Endodermal cell (in vitro differentiated cells): ENCODE measurements around the gene POLR1D. TPM values are rescaled to one million over a fixed set of nuclear protein-coding genes. Genes with fewer than 3 reads are reported as not detected.

Experiments
- DNase-seq: peaks from one replicate; pipeline ENCODE4 v3.0.0-alpha.2; 2017
- H3K27ac ChIP-seq: 2 replicates; pipeline ENCODE4 v1.5.1; 2013; ENCODE audit warnings: mild to moderate bottlenecking, low read depth, low read length, moderate library complexity
- H3K27me3 ChIP-seq: 2 replicates; pipeline ENCODE4 v1.6.1; 2013; ENCODE audit warnings: mild to moderate bottlenecking, low read length, moderate library complexity; ENCODE audit not compliant: insufficient read depth, control insufficient read depth, poor library complexity, severe bottlenecking
- H3K36me3 ChIP-seq: 2 replicates; pipeline ENCODE4 v1.7.0; 2013; ENCODE audit warnings: mild to moderate bottlenecking, low read length, moderate library complexity; ENCODE audit not compliant: control insufficient read depth, insufficient read depth
- H3K4me1 ChIP-seq: one replicate; pipeline ENCODE4 v1.7.0; 2013; ENCODE audit warnings: low read length; ENCODE audit not compliant: control insufficient read depth, insufficient read depth
- H3K4me3 ChIP-seq: 2 replicates; pipeline ENCODE4 v1.5.1; 2013; ENCODE audit warnings: mild to moderate bottlenecking, low read length, moderate library complexity
- H3K9ac ChIP-seq: 2 replicates; pipeline ENCODE4 v1.6.1; 2013; ENCODE audit warnings: mild to moderate bottlenecking, low read length, moderate library complexity; ENCODE audit not compliant: poor library complexity, severe bottlenecking; ENCODE audit errors: extremely low read depth
- H3K9me3 ChIP-seq: 2 replicates; pipeline ENCODE4 v1.6.1; 2013; ENCODE audit warnings: mild to moderate bottlenecking, low read length, moderate library complexity; ENCODE audit not compliant: control insufficient read depth
- H3K27ac Mint-ChIP-seq: 2 replicates; pipeline ENCODE4 v1.8.0; 2020; ENCODE audit warnings: mixed read lengths
- H3K27me3 Mint-ChIP-seq: 2 replicates; pipeline ENCODE4 v1.8.0; 2021; ENCODE audit warnings: mild to moderate bottlenecking, mixed read lengths; ENCODE audit not compliant: insufficient read depth
- H3K36me3 Mint-ChIP-seq: 2 replicates; pipeline ENCODE4 v1.8.0; 2020; ENCODE audit warnings: low read depth, mixed read lengths
- H3K4me1 Mint-ChIP-seq: 2 replicates; pipeline ENCODE4 v1.8.0; 2020; ENCODE audit warnings: mixed read lengths
- H3K4me3 Mint-ChIP-seq: 2 replicates; pipeline ENCODE4 v1.8.0; 2020; ENCODE audit warnings: mild to moderate bottlenecking, moderate library complexity, mixed read lengths
- H3K9me3 Mint-ChIP-seq: 2 replicates; pipeline ENCODE4 v1.8.0; 2020; ENCODE audit warnings: mild to moderate bottlenecking, mixed read lengths
- CTCF ChIP-seq: fragments of 200-600 bp; sonication (generic); conservative IDR thresholded peaks from 2 replicates; pipeline ENCODE4 v1.5.0; 2021; ENCODE audit warnings: antibody characterized with exemption, mild to moderate bottlenecking
- WGBS, 2 experiments: methylation state at CpG; one replicate each; pipeline versions ENCODE4 v1.1.5 to v1.1.7; 2013; ENCODE audit warnings: missing lambda C conversion rate in 2 of 2, mixed read lengths in 1 of 2; ENCODE audit not compliant: insufficient coverage in 1 of 2, insufficient read length in 1 of 2; 5-methylcytosine and 5-hydroxymethylcytosine counted together
- total RNA-seq, 2 donors: library from RNA; stranded (reverse); fragmentation: NEBNext Ultra II Directional in 1 of 2; extraction: Animal tissue kit (Norgen Biotek cat#: 25700) in 1 of 2; gene quantifications; 2 replicates in 1 of 2; 3 replicates in 1 of 2; pipeline ENCODE4 v1.2.1, GENCODE V29; 2021

The POLR1D gene
- total RNA-seq, 2 donors from 2014 or later: 135 to 136 TPM

- H3K36me3 Mint-ChIP-seq: peaks cover 13% of the 10 kb centered on the region
- no peaks in the 10 kb centered on the region for H3K9me3 Mint-ChIP-seq
- H3K4me1 Mint-ChIP-seq: peaks cover 5% of the 10 kb centered on the region
- H3K27me3 ChIP-seq: no peaks in the 10 kb centered on the region
- H3K27ac ChIP-seq: no peak overlapping the region
- no peak overlapping the region for H3K27ac Mint-ChIP-seq
- peaks cover 7% of the 10 kb centered on the region for H3K36me3 ChIP-seq
- no peak for DNase-seq
- TF ChIP-seq CTCF: no peak
- no peak overlapping the region for H3K4me3 ChIP-seq
- H3K27me3 Mint-ChIP-seq: no peaks in the 10 kb centered on the region
- no peaks in the 10 kb centered on the region for H3K4me1 ChIP-seq
- whole genome bisulfite sequencing, 2 experiments: 88 to 100% methylated on average over 2 of the region's 2 CpGs
- no peak overlapping the region for H3K9ac ChIP-seq
- no peak overlapping the region for H3K4me3 Mint-ChIP-seq
- H3K9me3 ChIP-seq: no peaks in the 10 kb centered on the region
Measured at GRCh38 chr13:27634231-27634630, 12.5 kb downstream of the POLR1D start.

GRCh38 chr13:27634791-27635190 lies 13.1 kb downstream of the POLR1D start:
- H3K4me3 ChIP-seq: no peak overlapping the region
- H3K27ac Mint-ChIP-seq: no peak overlapping the region
- no peak overlapping the region for H3K4me3 Mint-ChIP-seq
- TF ChIP-seq CTCF: no peak
- no peaks in the 10 kb centered on the region for H3K27me3 Mint-ChIP-seq
- H3K27ac ChIP-seq: no peak overlapping the region
- H3K36me3 Mint-ChIP-seq: peaks cover 13% of the 10 kb centered on the region
- no peaks in the 10 kb centered on the region for H3K27me3 ChIP-seq
- no peak overlapping the region for H3K9ac ChIP-seq
- H3K9me3 Mint-ChIP-seq: no peaks in the 10 kb centered on the region
- H3K4me1 ChIP-seq: no peaks in the 10 kb centered on the region
- no peaks in the 10 kb centered on the region for H3K9me3 ChIP-seq
- DNase-seq: no peak
- peaks cover 5% of the 10 kb centered on the region for H3K4me1 Mint-ChIP-seq
- H3K36me3 ChIP-seq: peaks cover 7% of the 10 kb centered on the region
- WGBS, 2 experiments: 95 to 96% methylated on average over 2 to 3 of the region's 3 CpGs

- 95% methylated on average over 1 of the region's 1 CpG; no CpG with 5 or more reads in 1 of the 2 experiments for WGBS, 2 experiments
- Histone ChIP-seq H3K36me3 (peaks cover 7% of the 10 kb centered on the region), H3K9me3 (no peaks in the 10 kb centered on the region), H3K9ac (no peak overlapping the region), H3K4me3 (no peak overlapping the region), H3K4me1 (no peaks in the 10 kb centered on the region), H3K27ac (no peak overlapping the region), H3K27me3 (no peaks in the 10 kb centered on the region)
- DNase-seq: no peak
- no peak for TF ChIP-seq CTCF
- H3K27me3 Mint-ChIP-seq: no peaks in the 10 kb centered on the region
- no peaks in the 10 kb centered on the region for H3K9me3 Mint-ChIP-seq
- H3K4me1 Mint-ChIP-seq: peaks cover 5% of the 10 kb centered on the region
- H3K27ac Mint-ChIP-seq: no peak overlapping the region
- peaks cover 13% of the 10 kb centered on the region for H3K36me3 Mint-ChIP-seq
- no peak overlapping the region for H3K4me3 Mint-ChIP-seq
Measured at GRCh38 chr13:27635266-27635665, 13.6 kb downstream of the POLR1D start.
